GM23338 (cell line): ENCODE data around the gene SFN.

Experiments
- CREB1 ChIP-seq: fragments of 250-450 bp; sonication (Bioruptor Pico); IDR thresholded peaks from 2 replicates; pipeline ENCODE4 v1.5.0; 2020; ENCODE audit warnings: low read depth, mild to moderate bottlenecking, moderate library complexity
- CTCF ChIP-seq, 2 experiments: fragments of 200-600 bp in 1 of 2; sonication (generic) in 1 of 2; conservative IDR thresholded peaks; 2 replicates each; pipeline versions ENCODE4 v1.5.1 to v1.6.1; 2016 to 2017; ENCODE audit warnings: antibody characterized with exemption in 2 of 2, low read depth in 2 of 2, mild to moderate bottlenecking in 2 of 2, moderate library complexity in 1 of 2
- EZH2 ChIP-seq: fragments of 200-600 bp; sonication (generic); IDR thresholded peaks from one replicate; pipeline ENCODE4 v1.8.0; 2017; ENCODE audit warnings: antibody characterized with exemption, mild to moderate bottlenecking, low read depth; ENCODE audit not compliant: unreplicated experiment
- EZH2phosphoT487 ChIP-seq: fragments of 200-600 bp; sonication (generic); IDR thresholded peaks from one replicate; pipeline ENCODE4 v1.8.1; 2018; ENCODE audit warnings: antibody characterized with exemption; ENCODE audit not compliant: unreplicated experiment
- JUNB ChIP-seq: IDR thresholded peaks from one replicate; pipeline ENCODE4 v1.6.1; 2016; ENCODE audit warnings: antibody characterized with exemption; ENCODE audit not compliant: unreplicated experiment
- POLR2AphosphoS5 ChIP-seq: IDR thresholded peaks from 2 replicates; pipeline ENCODE4 v1.6.1; 2016; ENCODE audit warnings: antibody characterized with exemption, low read depth
- REST ChIP-seq: IDR thresholded peaks from one replicate; pipeline ENCODE4 v1.6.1; 2018; ENCODE audit warnings: antibody characterized with exemption; ENCODE audit not compliant: unreplicated experiment
- STAT1 ChIP-seq: IDR thresholded peaks from one replicate; pipeline ENCODE4 v1.6.1; 2016; ENCODE audit warnings: antibody characterized with exemption; ENCODE audit not compliant: unreplicated experiment
- ZNF114 ChIP-seq: fragments of 250-450 bp; sonication (Bioruptor Pico); IDR thresholded peaks from 2 replicates; pipeline ENCODE4 v1.5.0; 2020; ENCODE audit warnings: mild to moderate bottlenecking, moderate library complexity
- ZNF331 ChIP-seq: fragments of 250-450 bp; sonication (Bioruptor Pico); IDR thresholded peaks from 2 replicates; pipeline ENCODE4 v1.5.0; 2020; ENCODE audit warnings: low read depth, mild to moderate bottlenecking, moderate library complexity
- ZNF462 ChIP-seq: fragments of 250-450 bp; sonication (Bioruptor Pico); IDR thresholded peaks from 2 replicates; pipeline ENCODE4 v1.5.0; 2020; ENCODE audit warnings: mild to moderate bottlenecking, moderate library complexity

GRCh38 chr1:26832249-26832960 is 30.5 kb upstream of the SFN start:
- no peak for TF ChIP-seq CTCF (conservative IDR thresholded peaks at IDR 0.05; ENCODE audit: low read depth in 2 of 2)
- TF ChIP-seq POLR2AphosphoS5, result no peak
- TF ChIP-seq EZH2, result no peak
- TF ChIP-seq JUNB, result no peak
- no peak for TF ChIP-seq CREB1 (CRISPR knock-in tag)
- TF ChIP-seq ZNF331 (CRISPR knock-in tag), result no peak
- no peak for TF ChIP-seq STAT1
- no peak for TF ChIP-seq EZH2phosphoT487
- no peak for TF ChIP-seq REST
- no peak for TF ChIP-seq ZNF114 (CRISPR knock-in tag)
- TF ChIP-seq ZNF462, result no peak
